NCI-H2227 (cell line): Measurements from ENCODE around the gene GPR101.
"Not testable (repeated sequence)": the region's sequence is repeated elsewhere in the genome, so short reads cannot be mapped to it uniquely, and the experiment has no call there.

ENCODE experiments used
- DNase-seq: peaks from one replicate; lab custom pipeline; 2025; ENCODE audit not compliant: unreplicated experiment; lab: John Stamatoyannopoulos, UW

Gene GPR101

DNA sequence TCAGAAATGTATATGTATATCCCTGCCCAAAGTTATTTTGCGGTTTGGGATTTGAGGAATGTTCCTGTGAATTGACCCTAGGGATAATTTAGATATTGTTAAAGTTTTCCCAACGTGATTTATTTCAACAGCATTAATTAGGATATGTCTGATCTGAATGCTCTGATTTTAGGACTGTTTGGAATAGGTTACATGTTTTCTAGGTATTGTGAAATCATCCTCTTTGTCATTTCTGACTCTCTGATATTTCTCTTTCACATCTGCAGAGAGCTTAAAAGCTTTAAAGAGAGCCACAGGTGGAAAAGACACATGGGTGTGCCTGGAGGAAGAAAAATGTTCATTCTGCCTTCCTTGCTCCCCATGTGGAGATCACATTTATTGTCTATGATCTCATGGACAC, 5.1 kb downstream of the GPR101 start:
- no peak for DNase-seq

DNA sequence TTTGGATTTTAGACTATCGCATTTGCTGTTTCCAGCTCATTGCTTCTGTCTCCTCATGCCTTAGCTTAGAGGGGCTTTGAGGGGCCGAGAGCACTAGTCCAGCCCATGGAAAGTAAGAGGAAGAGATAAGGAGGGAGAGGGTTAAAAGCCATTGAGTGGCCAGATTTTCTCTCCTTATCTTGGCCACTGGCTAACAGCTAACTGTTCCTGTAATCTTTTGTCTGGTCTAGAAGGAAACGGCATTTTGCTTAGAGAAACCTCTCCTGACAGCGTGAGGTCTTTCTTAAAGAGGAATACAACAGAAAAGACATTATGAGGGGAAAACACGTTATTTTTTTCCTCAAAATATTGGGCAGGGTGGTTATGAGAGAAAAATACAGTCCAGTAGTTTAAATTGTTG, 7.9 kb downstream of the GPR101 start:
- DNase-seq = no peak

DNA sequence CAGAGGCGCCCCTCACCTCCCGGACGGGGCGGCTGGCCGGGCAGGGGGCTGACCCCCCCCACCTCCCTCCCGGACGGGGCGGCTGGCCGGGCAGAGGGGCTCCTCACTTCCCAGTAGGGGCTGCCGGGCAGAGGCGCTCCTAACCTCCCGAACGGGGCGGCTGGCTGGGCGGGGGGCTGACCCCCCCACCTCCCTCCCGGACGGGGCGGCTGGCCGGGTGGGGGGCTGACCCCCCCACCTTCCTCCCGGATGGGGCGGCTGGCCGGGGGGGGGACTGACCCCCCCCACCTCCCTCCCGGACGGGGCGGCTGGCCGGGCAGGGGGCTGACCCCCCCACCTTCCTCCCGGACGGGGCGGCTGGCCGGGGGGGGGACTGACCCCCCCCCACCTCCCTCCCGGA, 33.6 kb downstream of the GPR101 start:
- not testable (repeated sequence) for DNase-seq

DNA sequence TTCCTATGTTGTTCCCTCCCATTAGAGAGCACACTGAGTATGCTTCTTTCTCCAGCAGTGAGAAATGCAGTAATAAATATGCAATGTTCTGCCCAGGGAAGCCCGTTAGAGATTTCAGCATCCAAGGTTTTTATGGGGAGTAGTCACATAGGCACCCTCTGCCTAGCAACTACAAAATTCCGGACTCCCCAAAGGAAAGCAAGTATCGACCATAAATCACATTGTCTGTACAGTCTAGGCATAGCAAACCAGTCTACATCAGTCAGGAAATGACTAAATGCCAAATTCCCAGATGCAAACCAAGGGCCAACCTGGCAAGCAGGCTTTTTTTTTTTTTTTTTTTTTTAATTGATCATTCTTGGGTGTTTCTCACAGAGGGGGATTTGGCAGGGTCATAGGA, 34.8 kb downstream of the GPR101 start:
- no peak for DNase-seq
